ENCODE measurements around the gene OSBPL7. TPM values are rescaled to one million over a fixed set of nuclear protein-coding genes. Genes with fewer than 3 reads are reported as not detected.

OSBPL7 gene
- total RNA-seq, 4 donors from 2014 or later: 2.2 to 4.1 (median 3.8) TPM

DNA sequence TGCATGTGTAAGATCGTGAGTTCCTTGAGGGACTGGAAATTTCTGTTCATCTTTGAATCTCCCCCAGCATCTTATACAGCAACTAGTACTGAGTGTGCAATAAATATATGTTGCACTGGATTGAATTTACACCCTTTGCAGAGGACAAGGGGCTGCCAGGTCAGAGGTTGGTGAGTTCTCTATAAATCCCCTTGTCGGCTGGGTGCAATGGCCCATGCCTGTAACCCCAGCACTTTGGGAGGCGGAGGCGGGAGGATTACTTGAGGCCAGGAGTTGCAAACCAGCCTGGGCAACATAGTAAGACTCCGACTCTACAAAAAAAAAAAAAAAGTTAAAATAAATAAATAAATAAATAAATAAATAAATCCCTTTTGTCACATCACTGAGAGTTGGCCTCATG is 38.8 kb upstream of the OSBPL7 start:
- peaks cover 73% of the 10 kb centered on the region for H3K27me3 ChIP-seq

DNA sequence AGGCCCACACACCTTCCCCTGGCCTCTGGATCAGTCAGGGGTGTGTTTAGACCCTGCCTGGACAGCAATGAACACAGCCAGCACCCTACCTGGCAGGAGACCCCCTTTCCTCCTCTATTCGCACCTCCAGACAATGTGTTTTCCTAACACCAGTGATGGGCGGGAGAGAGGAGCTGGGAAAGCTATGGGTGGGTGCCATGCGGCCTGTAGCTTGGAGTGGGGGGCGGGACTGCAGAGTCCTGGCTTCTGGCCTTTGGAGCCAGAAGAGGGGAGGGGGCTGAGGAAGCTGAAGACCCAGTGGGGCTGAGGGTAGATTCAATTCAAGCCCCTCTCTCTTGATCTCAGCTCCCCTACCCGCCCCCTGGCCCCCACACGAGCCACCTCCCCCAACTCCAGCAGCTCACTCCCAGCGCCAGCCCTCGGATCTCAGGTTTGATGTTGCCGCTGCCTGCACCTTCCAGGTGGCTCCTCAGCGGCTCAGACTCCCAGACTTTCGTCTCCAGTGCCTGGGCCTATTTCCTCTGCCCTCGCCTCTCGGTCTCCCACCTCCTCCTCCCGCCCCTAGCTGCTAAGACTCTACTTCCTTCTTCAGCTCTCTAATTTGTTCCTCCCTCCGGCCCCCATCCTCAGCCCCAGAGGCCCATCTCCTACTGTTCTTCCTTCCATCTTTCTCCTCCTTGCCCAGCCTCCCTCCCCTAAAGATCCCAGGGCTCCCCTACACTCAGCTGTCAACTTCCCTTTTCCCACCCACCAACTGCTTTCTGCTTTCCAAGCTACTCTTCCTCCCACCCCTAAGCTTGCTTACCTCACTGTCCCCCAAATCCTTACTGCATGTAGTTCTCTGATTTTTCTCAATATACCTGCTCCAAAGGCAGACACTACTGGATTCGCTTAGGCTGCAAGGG is 36.2 kb upstream of the OSBPL7 start:
- TF ChIP-seq, protein P1, sequence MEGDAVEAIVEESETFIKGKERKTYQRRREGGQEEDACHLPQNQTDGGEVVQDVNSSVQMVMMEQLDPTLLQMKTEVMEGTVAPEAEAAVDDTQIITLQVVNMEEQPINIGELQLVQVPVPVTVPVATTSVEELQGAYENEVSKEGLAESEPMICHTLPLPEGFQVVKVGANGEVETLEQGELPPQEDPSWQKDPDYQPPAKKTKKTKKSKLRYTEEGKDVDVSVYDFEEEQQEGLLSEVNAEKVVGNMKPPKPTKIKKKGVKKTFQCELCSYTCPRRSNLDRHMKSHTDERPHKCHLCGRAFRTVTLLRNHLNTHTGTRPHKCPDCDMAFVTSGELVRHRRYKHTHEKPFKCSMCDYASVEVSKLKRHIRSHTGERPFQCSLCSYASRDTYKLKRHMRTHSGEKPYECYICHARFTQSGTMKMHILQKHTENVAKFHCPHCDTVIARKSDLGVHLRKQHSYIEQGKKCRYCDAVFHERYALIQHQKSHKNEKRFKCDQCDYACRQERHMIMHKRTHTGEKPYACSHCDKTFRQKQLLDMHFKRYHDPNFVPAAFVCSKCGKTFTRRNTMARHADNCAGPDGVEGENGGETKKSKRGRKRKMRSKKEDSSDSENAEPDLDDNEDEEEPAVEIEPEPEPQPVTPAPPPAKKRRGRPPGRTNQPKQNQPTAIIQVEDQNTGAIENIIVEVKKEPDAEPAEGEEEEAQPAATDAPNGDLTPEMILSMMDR (IDR thresholded peaks at IDR 0.05): no peak
- no peak for TF ChIP-seq EP300 (IDR thresholded peaks at IDR 0.05)
- TF ChIP-seq POLR2A (IDR thresholded peaks at IDR 0.05): no peak
- 49 to 65% methylated on average over 7 to 10 of the region's 16 CpGs for WGBS, 2 donors (ENCODE audit: low coverage in 1 of 2)
- H3K27me3 ChIP-seq: peaks cover 89% of the 10 kb centered on the region
- H3K27ac ChIP-seq: no peak overlapping the region
- no peaks in the 10 kb centered on the region for H3K9me3 ChIP-seq
- H3K4me3 ChIP-seq: no peak overlapping the region
- no peaks in the 10 kb centered on the region for H3K36me3 ChIP-seq
- ATAC-seq: no peak
- no peaks in the 10 kb centered on the region for H3K4me1 ChIP-seq

More for the DNA sequence above, 38.8 kb upstream of the OSBPL7 start:
- Histone ChIP-seq H3K9me3 (no peaks in the 10 kb centered on the region), H3K27ac (no peak overlapping the region), H3K36me3 (no peaks in the 10 kb centered on the region), H3K4me1 (no peaks in the 10 kb centered on the region), H3K4me3 (no peak overlapping the region)
- WGBS, 2 donors (ENCODE audit: low coverage in 1 of 2): 73 to 94% methylated on average over 1 to 5 of the region's 5 CpGs
- ATAC-seq: no peak
- TF ChIP-seq EP300 (IDR thresholded peaks at IDR 0.05) (no peak), POLR2AphosphoS5 (IDR thresholded peaks at IDR 0.05) (no peak)
- TF ChIP-seq, protein P1 (IDR thresholded peaks at IDR 0.05): no peak

DNA sequence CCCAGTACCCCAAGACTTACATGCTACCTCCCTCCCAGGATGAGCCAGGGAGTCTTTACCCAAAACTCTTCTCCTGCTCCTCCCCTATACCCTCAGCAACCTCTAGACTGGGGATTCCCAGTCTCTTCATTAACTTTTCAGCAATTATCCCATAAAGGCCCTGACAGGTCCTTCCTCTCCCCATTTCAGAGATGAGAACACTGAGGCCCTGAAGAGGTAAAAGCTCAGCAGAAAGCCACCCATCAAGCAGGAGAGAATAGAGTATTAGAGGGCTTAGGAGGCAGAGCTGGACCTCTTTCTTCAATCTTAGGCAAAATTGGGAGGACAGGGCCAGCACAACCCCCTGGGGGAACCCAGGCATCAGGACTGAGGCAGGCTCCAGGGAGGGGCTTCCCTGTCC is 35.2 kb upstream of the OSBPL7 start:
- no peak overlapping the region for H3K27ac ChIP-seq
- no peak for ATAC-seq
- no peaks in the 10 kb centered on the region for H3K9me3 ChIP-seq
- no peak overlapping the region for H3K4me3 ChIP-seq
- H3K36me3 ChIP-seq: no peaks in the 10 kb centered on the region
- H3K27me3 ChIP-seq: peaks cover 99% of the 10 kb centered on the region
- H3K4me1 ChIP-seq: peaks cover 0 to 7% (median 0%) of the 10 kb centered on the region in 3 donors
- TF ChIP-seq POLR2AphosphoS5 (IDR thresholded peaks at IDR 0.05): no peak
- TF ChIP-seq, protein P1 (IDR thresholded peaks at IDR 0.05): no peak
- TF ChIP-seq POLR2A (IDR thresholded peaks at IDR 0.05): no peak
- no peak for TF ChIP-seq EP300 (IDR thresholded peaks at IDR 0.05)

DNA sequence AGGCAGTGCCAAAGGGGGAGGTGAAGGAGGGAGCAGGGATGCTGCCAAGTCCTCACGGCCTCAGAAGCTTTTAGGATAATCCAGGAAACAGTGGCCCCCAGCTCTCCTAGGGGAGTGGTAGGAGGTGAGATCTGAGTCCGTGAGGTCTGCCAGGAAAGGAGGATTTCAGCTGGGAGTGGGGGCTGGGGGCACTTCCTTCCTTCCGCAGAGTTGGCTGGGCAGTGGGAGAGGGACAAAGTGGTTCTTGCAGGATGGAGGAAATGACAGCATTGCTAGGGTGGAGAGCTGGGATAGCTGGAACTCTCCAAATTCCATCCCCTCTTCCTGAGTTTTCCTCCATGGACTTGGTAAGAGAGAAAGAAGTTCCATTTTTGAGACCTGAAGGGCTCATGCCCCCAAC is 34.1 kb upstream of the OSBPL7 start:
- TF ChIP-seq POLR2A (IDR thresholded peaks at IDR 0.05) (no peak), EP300 (IDR thresholded peaks at IDR 0.05) (no peak), POLR2AphosphoS5 (IDR thresholded peaks at IDR 0.05) (no peak)
- TF ChIP-seq, protein P1 (IDR thresholded peaks at IDR 0.05): no peak
- H3K27me3 ChIP-seq: peaks cover 99% of the 10 kb centered on the region

DNA sequence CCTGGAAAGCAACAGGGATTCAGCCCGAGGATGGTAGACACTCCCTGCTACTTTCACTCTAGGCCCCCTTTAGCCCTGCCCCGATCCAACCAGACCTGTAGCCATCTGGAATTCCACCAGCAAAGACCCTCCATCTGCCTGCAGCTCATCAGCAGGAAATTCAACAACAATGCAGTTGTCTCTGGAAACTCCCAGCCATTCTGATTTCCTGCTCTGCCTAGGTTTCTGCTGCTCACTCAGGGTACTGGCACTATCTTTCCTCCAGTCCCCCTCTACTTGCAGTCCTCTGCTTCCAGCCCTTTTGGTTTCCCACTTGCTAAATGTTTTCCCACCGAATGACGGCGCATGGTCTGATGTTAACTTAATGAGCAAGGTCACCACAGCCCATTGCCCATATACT is 32.0 kb upstream of the OSBPL7 start:
- TF ChIP-seq, protein P1 (IDR thresholded peaks at IDR 0.05): no peak
- TF ChIP-seq EP300 (IDR thresholded peaks at IDR 0.05) (no peak), POLR2A (IDR thresholded peaks at IDR 0.05) (no peak), POLR2AphosphoS5 (IDR thresholded peaks at IDR 0.05) (no peak)
- ATAC-seq: no peak
- peaks cover 99% of the 10 kb centered on the region for H3K27me3 ChIP-seq

More for the DNA sequence above, 34.1 kb upstream of the OSBPL7 start:
- Histone ChIP-seq H3K9me3 (no peaks in the 10 kb centered on the region), H3K27ac (no peak overlapping the region), H3K36me3 (no peaks in the 10 kb centered on the region), H3K4me1 (peaks cover 0 to 18% (median 7%) of the 10 kb centered on the region in 3 donors), H3K4me3 (no peak overlapping the region)
- WGBS, 2 donors (ENCODE audit: low coverage in 1 of 2): 5% methylated on average over 3 of the region's 3 CpGs; no CpG with 5 or more reads in 1 of the 2 donors
- no peak for ATAC-seq

More for the DNA sequence above, 32.0 kb upstream of the OSBPL7 start:
- H3K36me3 ChIP-seq: no peaks in the 10 kb centered on the region
- H3K4me3 ChIP-seq: no peak overlapping the region
- H3K9me3 ChIP-seq: no peaks in the 10 kb centered on the region
- H3K27ac ChIP-seq: no peak overlapping the region
- H3K4me1 ChIP-seq: peaks cover 0 to 22% (median 9%) of the 10 kb centered on the region in 3 donors
- WGBS, 2 donors (ENCODE audit: low coverage in 1 of 2): 28 to 30% methylated on average over 2 to 5 of the region's 5 CpGs

Data from gastroesophageal sphincter (tissue), 4 donors.